ENCODE results near the gene AQP4.

The AQP4 gene

DNA sequence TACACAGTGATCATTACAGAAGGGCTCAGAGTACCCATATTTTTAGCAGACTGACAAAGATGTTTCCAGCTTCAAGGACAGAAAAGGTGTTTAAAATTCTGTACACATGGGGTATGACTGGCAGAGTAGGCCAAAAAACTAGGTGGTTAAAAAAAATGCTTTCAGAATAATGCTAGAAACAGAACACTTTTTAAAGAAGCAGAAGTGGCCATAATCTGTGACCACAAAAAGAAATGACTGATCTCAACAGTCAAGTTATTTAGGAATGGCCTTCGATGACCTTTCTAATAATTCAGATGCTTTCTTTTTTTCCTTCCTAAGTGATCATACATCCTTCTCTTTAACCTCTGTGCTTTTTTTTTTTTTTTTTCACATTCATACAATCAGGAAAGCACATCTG lies 4.1 kb upstream of the AQP4 start:
- WGBS, 2 experiments (ENCODE audit: insufficient coverage in 2 of 2) = 90 to 100% methylated on average over 1 of the region's 1 CpG
- no peaks in the 10 kb centered on the region for H3K36me3 ChIP-seq (ENCODE audit: control insufficient read depth, insufficient read depth, low read length)
- no peaks in the 10 kb centered on the region for H3K9me3 ChIP-seq (ENCODE audit: control insufficient read depth, low read length)
- no peaks in the 10 kb centered on the region for H3K4me1 ChIP-seq (ENCODE audit: control insufficient read depth, insufficient read depth, low read length, poor library complexity, severe bottlenecking)
- no peak overlapping the region for H3K4me3 ChIP-seq (ENCODE audit: extremely low read depth, insufficient read depth, low read length, poor library complexity, severe bottlenecking)
- no peak overlapping the region for H3K27ac ChIP-seq (ENCODE audit: low read depth, low read length, severe bottlenecking)

DNA sequence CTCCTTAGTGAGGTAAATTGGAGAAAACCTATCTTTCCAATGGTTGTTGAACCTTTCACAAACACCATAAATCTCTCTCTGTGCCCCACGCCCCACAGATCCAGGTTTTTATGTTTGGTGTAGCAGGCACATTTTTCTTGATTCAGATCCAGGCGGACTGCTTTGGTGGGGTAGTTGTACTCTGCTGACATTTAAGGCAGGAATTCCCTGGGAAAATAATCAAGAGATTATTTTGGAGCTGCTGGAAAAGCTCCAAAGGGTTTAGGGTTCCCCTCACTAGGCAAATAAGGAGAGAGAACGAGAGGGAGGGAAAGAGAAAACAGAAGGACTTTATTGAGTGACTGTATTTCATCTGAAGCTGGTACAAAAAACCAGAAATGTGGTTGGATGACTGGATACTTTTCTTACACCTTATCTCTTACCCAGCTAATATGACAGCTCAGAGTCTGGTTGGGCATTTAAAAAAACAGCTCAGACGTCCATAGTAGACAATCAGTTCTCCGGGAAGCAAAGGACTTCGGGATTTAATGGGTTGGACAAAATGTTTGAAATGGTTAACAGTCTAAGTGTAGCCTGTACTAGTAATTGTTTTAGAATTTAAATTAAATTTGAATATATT lies 3.6 kb upstream of the AQP4 start:
- H3K4me3 ChIP-seq (ENCODE audit: extremely low read depth, insufficient read depth, low read length, poor library complexity, severe bottlenecking) = no peak overlapping the region
- WGBS, 2 experiments (ENCODE audit: insufficient coverage in 2 of 2) = 88 to 95% methylated on average over 1 to 3 of the region's 6 CpGs
- no peak overlapping the region for H3K27ac ChIP-seq (ENCODE audit: low read depth, low read length, severe bottlenecking)

DNA sequence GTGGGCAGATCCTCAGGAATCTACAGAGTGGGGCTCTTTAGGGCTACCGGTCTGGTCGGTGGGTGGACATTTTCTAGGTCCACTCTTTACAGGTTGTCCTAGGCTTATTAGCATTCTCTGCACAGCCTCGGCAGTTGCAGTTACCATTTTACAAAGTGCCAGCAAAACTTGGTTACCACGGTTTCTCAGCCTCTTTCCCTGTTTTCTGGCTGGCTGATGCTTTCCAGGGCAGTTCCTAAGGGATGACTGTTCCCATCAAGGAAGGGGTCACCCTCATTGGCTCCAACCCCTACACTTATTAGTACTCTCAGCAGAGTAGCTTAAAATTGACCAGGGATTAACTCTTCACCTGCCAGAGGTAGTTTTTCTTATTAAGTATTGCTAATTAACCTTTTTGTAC lies 2.0 kb upstream of the AQP4 start:
- Histone ChIP-seq H3K4me3 (ENCODE audit: extremely low read depth, insufficient read depth, low read length, poor library complexity, severe bottlenecking) (no peak overlapping the region), H3K9me3 (ENCODE audit: control insufficient read depth, low read length) (no peaks in the 10 kb centered on the region), H3K4me1 (ENCODE audit: control insufficient read depth, insufficient read depth, low read length, poor library complexity, severe bottlenecking) (no peaks in the 10 kb centered on the region), H3K36me3 (ENCODE audit: control insufficient read depth, insufficient read depth, low read length) (no peaks in the 10 kb centered on the region), H3K27ac (ENCODE audit: low read depth, low read length, severe bottlenecking) (no peak overlapping the region)
- 82 to 93% methylated on average over 4 of the region's 4 CpGs for WGBS, 2 experiments (ENCODE audit: insufficient coverage in 2 of 2)

More for the DNA sequence above, 3.6 kb upstream of the AQP4 start:
- no peaks in the 10 kb centered on the region for H3K36me3 ChIP-seq (ENCODE audit: control insufficient read depth, insufficient read depth, low read length)
- no peaks in the 10 kb centered on the region for H3K9me3 ChIP-seq (ENCODE audit: control insufficient read depth, low read length)
- H3K4me1 ChIP-seq (ENCODE audit: control insufficient read depth, insufficient read depth, low read length, poor library complexity, severe bottlenecking) = no peaks in the 10 kb centered on the region

DNA sequence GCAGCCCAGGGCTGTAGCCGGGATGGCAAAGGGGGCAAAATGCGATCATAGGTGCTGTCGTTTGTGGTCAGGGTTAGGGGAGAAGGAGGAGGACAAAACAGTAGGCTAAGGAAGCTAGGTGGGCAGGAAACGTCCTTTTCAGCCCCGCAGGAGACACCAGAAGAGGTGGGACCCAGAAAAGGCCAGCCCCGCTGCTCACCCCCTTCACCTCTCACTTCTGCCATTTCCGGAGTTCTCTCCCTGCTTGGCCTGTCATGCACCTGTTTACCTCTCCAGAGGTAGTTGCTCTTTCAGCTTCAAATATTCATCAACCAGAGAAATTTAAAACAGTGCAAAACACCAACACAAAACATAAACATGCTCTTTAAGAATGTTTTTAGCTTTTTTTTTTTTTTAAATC lies 849 bp downstream of the AQP4 start:
- no peak overlapping the region for H3K4me3 ChIP-seq (ENCODE audit: extremely low read depth, insufficient read depth, low read length, poor library complexity, severe bottlenecking)
- no peak overlapping the region for H3K27ac ChIP-seq (ENCODE audit: low read depth, low read length, severe bottlenecking)
- WGBS, 2 experiments (ENCODE audit: insufficient coverage in 2 of 2) = 48 to 58% methylated on average over 7 of the region's 7 CpGs
- H3K36me3 ChIP-seq (ENCODE audit: control insufficient read depth, insufficient read depth, low read length) = no peaks in the 10 kb centered on the region
- H3K4me1 ChIP-seq (ENCODE audit: control insufficient read depth, insufficient read depth, low read length, poor library complexity, severe bottlenecking) = no peaks in the 10 kb centered on the region
- H3K9me3 ChIP-seq (ENCODE audit: control insufficient read depth, low read length) = no peaks in the 10 kb centered on the region

DNA sequence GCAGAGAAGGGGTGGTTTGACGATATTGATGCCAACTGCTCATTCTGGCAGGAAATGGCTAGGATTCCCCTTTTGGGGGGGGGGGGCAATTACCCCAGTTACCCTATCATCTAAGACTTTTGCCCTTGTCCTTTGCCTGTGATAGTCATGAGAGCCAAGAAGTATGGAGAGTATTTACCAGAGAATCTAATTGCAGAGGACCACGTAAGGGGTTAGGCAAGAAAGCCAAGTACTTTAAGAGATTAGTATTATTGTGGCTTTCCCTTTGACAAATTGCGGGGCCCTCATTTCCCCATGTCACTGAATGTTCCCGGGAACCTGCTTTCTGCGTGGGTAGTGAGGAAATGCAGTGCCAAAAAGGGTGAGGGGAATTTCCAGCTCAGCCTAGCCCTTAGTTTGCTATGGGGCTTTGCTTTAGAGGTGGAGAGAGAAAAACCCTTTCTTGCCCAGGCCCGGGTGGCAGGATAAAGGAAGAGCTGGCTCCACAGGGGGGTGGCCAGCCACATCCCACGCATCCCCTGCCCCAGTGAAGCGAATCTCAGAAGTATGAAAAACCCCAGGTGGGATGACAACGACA lies 1.5 kb downstream of the AQP4 start:
- H3K36me3 ChIP-seq (ENCODE audit: control insufficient read depth, insufficient read depth, low read length) = no peaks in the 10 kb centered on the region
- H3K27ac ChIP-seq (ENCODE audit: low read depth, low read length, severe bottlenecking) = no peak overlapping the region
- WGBS, 2 experiments (ENCODE audit: insufficient coverage in 2 of 2) = 55 to 80% methylated on average over 1 to 7 of the region's 9 CpGs
- H3K9me3 ChIP-seq (ENCODE audit: control insufficient read depth, low read length) = no peaks in the 10 kb centered on the region
- no peaks in the 10 kb centered on the region for H3K4me1 ChIP-seq (ENCODE audit: control insufficient read depth, insufficient read depth, low read length, poor library complexity, severe bottlenecking)
- no peak overlapping the region for H3K4me3 ChIP-seq (ENCODE audit: extremely low read depth, insufficient read depth, low read length, poor library complexity, severe bottlenecking)

DNA sequence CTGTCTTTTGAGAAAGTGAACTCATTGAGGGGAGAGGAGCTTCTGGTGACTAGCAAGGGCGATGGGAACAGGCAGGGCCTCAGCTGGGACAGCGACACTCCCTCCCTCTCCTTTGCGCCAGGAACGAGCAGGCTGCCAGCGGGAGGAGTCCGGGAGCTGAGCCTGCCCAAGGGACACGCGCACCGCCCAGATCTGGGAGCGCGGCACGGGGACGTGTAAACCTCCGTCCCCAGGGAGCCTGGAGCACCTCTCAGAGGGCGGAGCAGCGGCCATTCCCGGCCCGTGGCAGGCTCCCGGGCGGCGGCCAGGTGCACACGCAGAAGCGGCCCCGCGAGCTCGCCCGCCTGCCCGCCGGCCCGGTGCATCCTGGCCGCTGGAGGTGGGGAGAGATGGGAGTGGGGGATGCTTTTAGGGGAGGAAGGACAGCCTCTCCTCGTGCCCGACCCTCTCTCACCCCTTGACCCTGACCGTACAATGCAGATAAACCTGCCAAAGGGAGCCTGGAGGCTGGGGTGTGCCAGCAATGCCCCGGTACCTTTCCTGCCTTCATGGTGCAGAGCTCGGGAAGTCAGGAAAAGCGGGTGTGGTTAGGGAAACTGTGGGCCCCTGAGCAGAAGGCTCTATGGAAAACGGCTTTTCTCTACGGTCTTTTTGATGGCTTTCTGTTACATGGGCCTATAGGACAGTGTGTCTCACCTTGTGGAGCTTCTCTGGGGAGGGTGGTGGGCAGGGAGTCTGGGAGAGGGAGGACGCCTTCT lies 2.2 kb downstream of the AQP4 start:
- Histone ChIP-seq H3K36me3 (ENCODE audit: control insufficient read depth, insufficient read depth, low read length) (no peaks in the 10 kb centered on the region), H3K4me3 (ENCODE audit: extremely low read depth, insufficient read depth, low read length, poor library complexity, severe bottlenecking) (peak overlapping the region; percentile 31), H3K27ac (ENCODE audit: low read depth, low read length, severe bottlenecking) (no peak overlapping the region), H3K4me1 (ENCODE audit: control insufficient read depth, insufficient read depth, low read length, poor library complexity, severe bottlenecking) (no peaks in the 10 kb centered on the region), H3K9me3 (ENCODE audit: control insufficient read depth, low read length) (no peaks in the 10 kb centered on the region)
- WGBS, 2 experiments (ENCODE audit: insufficient coverage in 2 of 2) = 11 to 12% methylated on average over 12 to 22 of the region's 40 CpGs

DNA sequence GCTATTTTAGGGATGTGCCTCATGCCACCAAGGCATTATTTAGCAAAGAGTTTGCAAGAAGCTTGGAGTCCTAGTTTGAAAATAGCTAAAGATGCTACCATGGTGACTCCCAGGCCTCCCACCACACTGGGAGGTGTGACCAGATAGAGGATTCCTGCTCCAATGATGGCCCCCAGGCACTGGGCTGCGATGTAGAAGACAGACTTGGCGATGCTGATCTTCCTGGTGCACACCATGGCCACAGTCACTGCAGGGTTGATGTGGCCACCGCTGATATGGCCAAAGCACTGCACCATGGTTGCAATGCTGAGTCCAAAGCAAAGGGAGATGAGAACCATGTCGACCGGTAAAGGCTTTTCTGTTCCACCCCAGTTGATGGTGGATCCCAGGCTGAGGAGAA lies 3.4 kb downstream of the AQP4 start:
- Histone ChIP-seq H3K27ac (ENCODE audit: low read depth, low read length, severe bottlenecking) (no peak overlapping the region), H3K36me3 (ENCODE audit: control insufficient read depth, insufficient read depth, low read length) (no peaks in the 10 kb centered on the region), H3K9me3 (ENCODE audit: control insufficient read depth, low read length) (no peaks in the 10 kb centered on the region), H3K4me1 (ENCODE audit: control insufficient read depth, insufficient read depth, low read length, poor library complexity, severe bottlenecking) (no peaks in the 10 kb centered on the region), H3K4me3 (ENCODE audit: extremely low read depth, insufficient read depth, low read length, poor library complexity, severe bottlenecking) (no peak overlapping the region)
- whole genome bisulfite sequencing, 2 experiments (ENCODE audit: insufficient coverage in 2 of 2) = 90 to 93% methylated on average over 5 of the region's 5 CpGs

DNA sequence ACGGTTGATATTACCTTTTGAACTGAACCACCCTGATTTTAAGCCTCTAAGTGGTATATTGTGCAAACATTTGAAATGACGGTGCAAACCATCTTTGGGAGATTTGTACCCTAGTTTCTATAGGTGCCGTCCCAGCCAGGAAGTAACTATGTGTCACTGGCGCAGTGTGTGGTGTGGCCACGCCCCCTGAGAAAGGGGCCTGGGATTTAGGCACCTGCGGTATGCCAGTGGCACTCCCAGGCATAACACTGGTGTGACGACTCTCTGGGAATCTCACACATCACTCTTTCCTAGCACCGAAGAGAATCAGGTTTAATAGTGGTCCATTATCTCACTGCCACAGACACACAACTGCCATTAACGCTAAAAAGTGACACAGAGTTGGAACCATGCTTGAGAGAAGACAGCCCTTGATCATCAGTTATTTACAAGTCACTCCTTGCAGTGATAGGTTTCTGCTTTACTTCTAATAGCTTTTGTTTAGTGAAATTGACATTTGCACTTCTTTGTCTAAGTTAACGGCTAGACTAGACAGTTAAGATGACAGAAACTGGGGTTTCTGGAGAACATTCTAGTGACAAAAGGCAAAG lies 11.1 kb downstream of the AQP4 start:
- WGBS, 2 experiments (ENCODE audit: insufficient coverage in 2 of 2) = 90% methylated on average over 7 to 10 of the region's 10 CpGs
- H3K36me3 ChIP-seq (ENCODE audit: control insufficient read depth, insufficient read depth, low read length) = no peaks in the 10 kb centered on the region
- no peak overlapping the region for H3K4me3 ChIP-seq (ENCODE audit: extremely low read depth, insufficient read depth, low read length, poor library complexity, severe bottlenecking)

DNA sequence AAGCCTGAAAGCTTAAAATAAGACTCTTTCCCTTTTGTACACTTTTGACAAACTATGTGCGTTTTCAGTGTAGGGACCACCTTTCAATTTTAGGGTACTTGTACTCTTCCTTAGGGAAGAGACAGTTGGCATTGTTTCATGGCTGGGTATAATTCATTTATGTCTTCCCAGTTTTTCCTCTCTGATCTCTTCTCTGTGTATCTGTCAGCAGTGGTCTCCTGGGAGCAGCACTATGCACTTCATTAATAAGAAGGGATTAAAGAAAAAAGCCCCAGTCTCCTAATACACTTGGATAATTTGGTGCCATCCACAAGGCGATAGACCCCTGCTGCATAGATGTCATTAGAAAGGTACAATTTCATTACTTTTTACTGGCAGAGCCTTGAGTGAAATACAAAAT lies 12.1 kb downstream of the AQP4 start:
- H3K9me3 ChIP-seq (ENCODE audit: control insufficient read depth, low read length) = no peaks in the 10 kb centered on the region
- no peaks in the 10 kb centered on the region for H3K4me1 ChIP-seq (ENCODE audit: control insufficient read depth, insufficient read depth, low read length, poor library complexity, severe bottlenecking)
- WGBS, 2 experiments (ENCODE audit: insufficient coverage in 2 of 2) = 100% methylated on average over 2 of the region's 2 CpGs; no CpG with 5 or more reads in 1 of the 2 experiments
- no peak overlapping the region for H3K4me3 ChIP-seq (ENCODE audit: extremely low read depth, insufficient read depth, low read length, poor library complexity, severe bottlenecking)
- H3K27ac ChIP-seq (ENCODE audit: low read depth, low read length, severe bottlenecking) = no peak overlapping the region
- H3K36me3 ChIP-seq (ENCODE audit: control insufficient read depth, insufficient read depth, low read length) = no peaks in the 10 kb centered on the region

More for the DNA sequence above, 11.1 kb downstream of the AQP4 start:
- Histone ChIP-seq H3K27ac (ENCODE audit: low read depth, low read length, severe bottlenecking) (no peak overlapping the region), H3K4me1 (ENCODE audit: control insufficient read depth, insufficient read depth, low read length, poor library complexity, severe bottlenecking) (no peaks in the 10 kb centered on the region), H3K9me3 (ENCODE audit: control insufficient read depth, low read length) (no peaks in the 10 kb centered on the region)

DNA sequence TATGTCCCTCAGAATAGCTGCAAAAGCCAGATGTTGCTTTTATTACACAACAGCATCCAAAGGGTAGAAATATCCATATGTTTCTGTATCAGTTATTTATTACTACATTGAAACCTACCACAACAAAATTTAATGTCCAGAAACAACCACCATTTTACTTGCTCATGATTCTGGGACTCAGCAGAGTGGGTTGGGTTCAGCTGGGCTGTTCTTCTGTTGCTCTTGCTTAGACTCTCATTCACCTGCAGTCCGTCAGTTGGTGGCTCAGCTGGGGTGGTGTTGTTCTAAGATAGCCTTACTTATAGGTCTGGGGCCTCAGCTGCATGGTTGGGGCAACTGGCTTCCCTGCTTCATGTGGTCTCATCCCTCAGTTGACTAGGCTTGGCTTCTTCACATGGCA lies 21.7 kb downstream of the AQP4 start:
- H3K4me1 ChIP-seq (ENCODE audit: control insufficient read depth, insufficient read depth, low read length, poor library complexity, severe bottlenecking) = no peaks in the 10 kb centered on the region
- H3K4me3 ChIP-seq (ENCODE audit: extremely low read depth, insufficient read depth, low read length, poor library complexity, severe bottlenecking) = no peak overlapping the region
- 83% methylated on average over 1 of the region's 1 CpG; no CpG with 5 or more reads in 1 of the 2 experiments for WGBS, 2 experiments (ENCODE audit: insufficient coverage in 2 of 2)
- no peak overlapping the region for H3K27ac ChIP-seq (ENCODE audit: low read depth, low read length, severe bottlenecking)
- no peaks in the 10 kb centered on the region for H3K9me3 ChIP-seq (ENCODE audit: control insufficient read depth, low read length)
- no peaks in the 10 kb centered on the region for H3K36me3 ChIP-seq (ENCODE audit: control insufficient read depth, insufficient read depth, low read length)
